ENCODE measurements around the gene STRN3. TPM values are rescaled to one million over a fixed set of nuclear protein-coding genes. Genes with fewer than 3 reads are reported as not detected.

The STRN3 gene
- total and polyA plus RNA-seq, 2 of the 4 experiments (the other 2 are of a cell fraction) = 10.8 to 78.7 TPM

DNA sequence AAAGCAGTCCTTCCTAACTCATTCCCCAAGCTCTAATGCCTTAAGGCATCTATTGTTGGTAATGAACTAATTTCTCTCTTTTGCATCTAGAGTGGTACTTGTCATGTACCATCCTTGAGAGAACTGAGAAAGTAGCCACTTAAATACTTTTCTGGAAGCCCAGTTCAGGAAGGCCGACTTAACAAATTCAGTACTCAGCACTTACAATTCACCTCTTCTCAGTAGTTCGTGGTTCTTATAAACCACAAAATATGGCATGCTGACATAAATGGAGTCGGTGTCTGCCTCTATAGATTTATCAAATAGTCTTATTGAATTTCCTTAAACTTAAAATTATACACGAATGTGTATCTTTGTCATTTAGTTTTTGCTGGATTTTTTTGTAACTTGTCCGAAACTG lies 161.2 kb downstream of the STRN3 start:
- no peak overlapping the region for H3K14ac ChIP-seq (replicated peaks; ENCODE audit: low read depth, low read length)
- ATAC-seq (ENCODE audit: low read depth) (no peak), DNase-seq (no peak)
- no peaks in the 10 kb centered on the region for H3K9me3 ChIP-seq (ENCODE audit: control insufficient read depth, insufficient read depth, low read length)
- H3K4me2 ChIP-seq (ENCODE audit: low read depth, low read length) = no peak overlapping the region
- no peak overlapping the region for H2BK120ac ChIP-seq (ENCODE audit: low read depth, low read length)
- dilution Hi-C loops (cut with HindIII; ENCODE audit: low sequenced_read_pairs, unreplicated experiment) = no loop called here
- H3K79me1 ChIP-seq (ENCODE audit: low read depth in 1 of 2, low read length in 2 of 2) = no peaks in the 10 kb centered on the region
- no peak overlapping the region for H3K9ac ChIP-seq (ENCODE audit: low read depth, low read length)
- no peaks in the 10 kb centered on the region for H3K4me1 ChIP-seq (ENCODE audit: control insufficient read depth, insufficient read depth, low read length)
- no peaks in the 10 kb centered on the region for H3K9me1 ChIP-seq (ENCODE audit: insufficient read depth, low read length)
- TF ChIP-seq SMC3 (IDR thresholded peaks at IDR 0.05; ENCODE audit: low read depth, low read length) = no peak
- no peak overlapping the region for H4K8ac ChIP-seq (ENCODE audit: low read depth in 2 of 2, low read length in 2 of 2)
- H3K36me3 ChIP-seq (ENCODE audit: control insufficient read depth, insufficient read depth, low read length) = no peaks in the 10 kb centered on the region
- H3K18ac ChIP-seq (ENCODE audit: low read depth, low read length) = no peak overlapping the region
- WGBS, 2 experiments (ENCODE audit: extremely low coverage in 2 of 2, insufficient read length in 1 of 2) = no CpG with 5 or more reads among the region's 5 CpGs
- H2BK5ac ChIP-seq (ENCODE audit: low read depth, low read length, poor library complexity, severe bottlenecking) = no peak overlapping the region
- H4K91ac ChIP-seq (ENCODE audit: insufficient read depth, low read depth, low read length) = no peak overlapping the region
- peaks cover 24% of the 10 kb centered on the region for H3K27me3 ChIP-seq (ENCODE audit: control insufficient read depth, insufficient read depth, low read length)
- no TSS peak for BruUV-seq (replicated peaks)
- intact Hi-C loops (cut with micrococcal nuclease) = no loop called here
- H2AFZ ChIP-seq (replicated peaks; ENCODE audit: low read length, poor library complexity) = no peak overlapping the region
- no peak overlapping the region for H4K5ac ChIP-seq (ENCODE audit: low read depth, low read length)
- CTCF ChIA-PET = no interaction called here
- no peak overlapping the region for H2AK9ac ChIP-seq (replicated peaks; ENCODE audit: low read depth, low read length, poor library complexity)
- H3K4ac ChIP-seq (ENCODE audit: low read depth, low read length) = no peak overlapping the region
- H3K23ac ChIP-seq (ENCODE audit: low read depth, low read length) = no peak overlapping the region
- H3K27ac ChIP-seq (ENCODE audit: insufficient read depth, low read length) = no peak overlapping the region
- H2AK5ac ChIP-seq (ENCODE audit: low read depth, low read length) = no peak overlapping the region
- no peaks in the 10 kb centered on the region for H4K20me1 ChIP-seq (ENCODE audit: insufficient read depth, low read length)
- H2BK20ac ChIP-seq (ENCODE audit: low read depth, low read length) = no peak overlapping the region
- H3K56ac ChIP-seq (ENCODE audit: extremely low read depth, insufficient read depth, low read length) = no peak overlapping the region
- in situ Hi-C loops (cut with MboI; ENCODE audit: low sequenced_read_pairs) = no loop called here
- POLR2A ChIA-PET (ENCODE audit: unreplicated experiment) = no interaction called here
- no peak overlapping the region for H2BK15ac ChIP-seq (ENCODE audit: low read depth, low read length)
- no peak overlapping the region for H3K4me3 ChIP-seq (ENCODE audit: insufficient read depth, low read depth, low read length)

All from IMR-90 (cell line).